GM21723 (cell line): ENCODE measurements around the gene COL8A1.
"Not testable (repeated sequence)": the region's sequence is repeated elsewhere in the genome, so short reads cannot be mapped to it uniquely, and the experiment has no call there.

ENCODE experiments used
- ATAC-seq: cut with Tn5 transposase; IDR thresholded peaks from one replicate; pipeline ENCODE4 v1.9.1; 2021; ENCODE audit warnings: mild to moderate bottlenecking, moderate library complexity; ENCODE audit not compliant: unreplicated experiment

Gene COL8A1

GRCh38 chr3:99638167-99638948, at the start of gene COL8A1:
TSS of gene COL8A1 (plus strand) at chr3:99638594. CDS start at chr3:99790683, 152,089 bp downstream.
- no peak for ATAC-seq

GRCh38 chr3:99589168-99589567, 49.2 kb upstream of the COL8A1 start:
- not testable (repeated sequence) for ATAC-seq

GRCh38 chr3:99599894-99600293, 38.5 kb upstream of the COL8A1 start:
- no peak for ATAC-seq

- ATAC-seq = no peak
Observed at GRCh38 chr3:99601515-99601914, 36.9 kb upstream of the COL8A1 start.

- ATAC-seq = no peak
Observed at GRCh38 chr3:99602183-99602582, 36.2 kb upstream of the COL8A1 start.

GRCh38 chr3:99607151-99607550, 31.2 kb upstream of the COL8A1 start:
- peak; percentile 67 for ATAC-seq

- ATAC-seq = no peak
Observed at GRCh38 chr3:99614768-99615167, 23.6 kb upstream of the COL8A1 start.

- ATAC-seq = no peak
Observed at GRCh38 chr3:99620077-99620767, 18.2 kb upstream of the COL8A1 start.

- no peak for ATAC-seq
Observed at GRCh38 chr3:99620976-99621375, 17.4 kb upstream of the COL8A1 start.

GRCh38 chr3:99624496-99625236, 13.7 kb upstream of the COL8A1 start:
- ATAC-seq = peak; percentile 53

- ATAC-seq = peak; percentile 40
Observed at GRCh38 chr3:99625237-99625622, 13.2 kb upstream of the COL8A1 start.

GRCh38 chr3:99625643-99626416, 12.6 kb upstream of the COL8A1 start:
- no peak for ATAC-seq

GRCh38 chr3:99626417-99626788, 12.0 kb upstream of the COL8A1 start:
- peak; percentile 56 for ATAC-seq

GRCh38 chr3:99627062-99627826, 11.2 kb upstream of the COL8A1 start:
- peak; percentile 17 for ATAC-seq

- no peak for ATAC-seq
Observed at GRCh38 chr3:99630815-99631214, 7.6 kb upstream of the COL8A1 start.

GRCh38 chr3:99633887-99634558, 4.4 kb upstream of the COL8A1 start:
- no peak for ATAC-seq

- no peak for ATAC-seq
Observed at GRCh38 chr3:99634881-99635280, 3.5 kb upstream of the COL8A1 start.

GRCh38 chr3:99635348-99635747, 3.0 kb upstream of the COL8A1 start:
- no peak for ATAC-seq

- ATAC-seq = no peak
Observed at GRCh38 chr3:99637016-99637367, 1.4 kb upstream of the COL8A1 start.
